Keratinocyte (primary cell): ENCODE data around the gene CDK17. TPM values are rescaled to one million over a fixed set of nuclear protein-coding genes. Genes with fewer than 3 reads are reported as not detected.
"Not testable (repeated sequence)": the region's sequence is repeated elsewhere in the genome, so short reads cannot be mapped to it uniquely, and the experiment has no call there.

Source experiments
- DNase-seq: peaks from one replicate; pipeline ENCODE4 v3.0.0-alpha.2; 2011; ENCODE audit warnings: low read depth, missing footprints, low spot score
- FAIRE-seq: peaks from 2 replicates; lab custom pipeline; 2011; peaks lifted over from hg19 to GRCh38; lab: Jason Lieb, UNC
- H2AFZ ChIP-seq: 2 replicates; pipeline ENCODE4 v1.6.0; 2012; ENCODE audit warnings: low read length, control low read depth, inconsistent platforms; ENCODE audit not compliant: control insufficient read depth
- H3K27ac ChIP-seq: 2 replicates; pipeline ENCODE4 v1.5.1; 2011; ENCODE audit warnings: low read length; ENCODE audit not compliant: control insufficient read depth, insufficient read depth
- H3K27me3 ChIP-seq: 3 replicates; pipeline ENCODE4 v1.6.0; 2011; ENCODE audit warnings: low read length; ENCODE audit not compliant: control insufficient read depth, insufficient read depth; ENCODE audit errors: extremely low read depth
- H3K36me3 ChIP-seq, 2 experiments: 2 replicates in 1 of 2; 3 replicates in 1 of 2; pipeline ENCODE4 v1.5.1; 2011; ENCODE audit warnings: low read length in 2 of 2, mild to moderate bottlenecking in 1 of 2; ENCODE audit not compliant: control insufficient read depth in 2 of 2, insufficient read depth in 2 of 2; ENCODE audit errors: extremely low read depth in 1 of 2
- H3K4me1 ChIP-seq: 3 replicates; pipeline ENCODE4 v1.5.1; 2011; ENCODE audit warnings: low read length; ENCODE audit not compliant: control insufficient read depth, insufficient read depth; ENCODE audit errors: extremely low read depth
- H3K4me2 ChIP-seq: 3 replicates; pipeline ENCODE4 v1.6.0; 2011; ENCODE audit warnings: low read depth, low read length; ENCODE audit not compliant: control insufficient read depth, insufficient read depth; ENCODE audit errors: extremely low read depth
- H3K4me3 ChIP-seq, 3 experiments: fragments of 200-600 bp in 1 of 3; sonication (generic) in 1 of 3; 2 replicates in 2 of 3; 3 replicates in 1 of 3; pipeline ENCODE4 v1.5.1; 2011 to 2016; ENCODE audit warnings: low read length in 3 of 3, mild to moderate bottlenecking in 3 of 3, control low read depth in 2 of 3, inconsistent platforms in 1 of 3, low read depth in 1 of 3, mixed read lengths in 1 of 3, mixed run types in 1 of 3, moderate library complexity in 1 of 3; ENCODE audit not compliant: control insufficient read depth in 2 of 3, insufficient read depth in 2 of 3; ENCODE audit errors: extremely low read depth in 1 of 3
- H3K79me2 ChIP-seq: 2 replicates; pipeline ENCODE4 v1.6.0; 2012; ENCODE audit warnings: low read length; ENCODE audit not compliant: control insufficient read depth, insufficient read depth
- H3K9ac ChIP-seq: 3 replicates; pipeline ENCODE4 v1.6.0; 2011; ENCODE audit warnings: low read length; ENCODE audit not compliant: control insufficient read depth, insufficient read depth; ENCODE audit errors: extremely low read depth
- H3K9me1 ChIP-seq: 3 replicates; pipeline ENCODE4 v1.6.0; 2011; ENCODE audit warnings: low read length; ENCODE audit not compliant: control insufficient read depth, insufficient read depth; ENCODE audit errors: extremely low read depth
- H3K9me3 ChIP-seq: 2 replicates; pipeline ENCODE4 v1.5.1; 2012; ENCODE audit warnings: low read depth, low read length; ENCODE audit not compliant: control insufficient read depth
- H4K20me1 ChIP-seq: 3 replicates; pipeline ENCODE4 v1.6.0; 2011; ENCODE audit warnings: low read length; ENCODE audit not compliant: control insufficient read depth, insufficient read depth; ENCODE audit errors: extremely low read depth
- CTCF ChIP-seq, 3 experiments: IDR thresholded peaks in 1 of 3; conservative IDR thresholded peaks in 1 of 3; optimal IDR thresholded peaks in 1 of 3; 2 replicates in 2 of 3; 3 replicates in 1 of 3; pipeline versions ENCODE3 to v1.5.1; 2011; ENCODE audit warnings: low read length in 3 of 3, mild to moderate bottlenecking in 3 of 3, moderate library complexity in 2 of 3, control low read depth in 1 of 3, inconsistent platforms in 1 of 3; ENCODE audit not compliant: insufficient read depth in 2 of 3; ENCODE audit errors: extremely low read depth in 1 of 3
- EZH2 ChIP-seq: IDR thresholded peaks from one replicate; pipeline ENCODE4 v1.6.1; 2012; ENCODE audit warnings: inconsistent platforms, mild to moderate bottlenecking, low read length, moderate library complexity
- dilution Hi-C: fragments of 300-500 bp; cut with MboI; formaldehyde crosslinking; loops from one replicate; pipeline ENCODE4 v1.7.0; 2020; ENCODE audit warnings: low sequenced_read_pairs; ENCODE audit not compliant: extremely low pct_ligation_motif_present
- polyA plus RNA-seq, 5 experiments: library from polyadenylated mRNA; depleted of rRNA in 3 of 5; stranded (reverse) in 3 of 5; stranded (forward) in 1 of 5; unstranded in 1 of 5; fragments of >200 nt; gene quantifications; 1 replicate in 1 of 5; 2 replicates in 3 of 5; 3 replicates in 1 of 5; pipeline versions ENCODE4 v1.2.1 to v1.2.3, GENCODE V29; 2011 to 2012; ENCODE audit warnings: missing spikeins in 2 of 5, low read depth in 1 of 5, low replicate concordance in 1 of 5

CDK17 gene
- polyA plus RNA-seq, 1 donor (not counting 4 experiments of a cell fraction or from before 2014, with no cell fraction given): 33.0 TPM

GRCh38 chr12:96408993-96409392, 8.8 kb upstream of the CDK17 start:
- dilution Hi-C loops: no loop called here
- no peak overlapping the region for H3K9ac ChIP-seq
- no peak overlapping the region for H3K4me2 ChIP-seq
- H3K27me3 ChIP-seq: no peaks in the 10 kb centered on the region
- no peaks in the 10 kb centered on the region for H4K20me1 ChIP-seq
- H2AFZ ChIP-seq: no peak overlapping the region
- H3K27ac ChIP-seq: no peak overlapping the region
- no peaks in the 10 kb centered on the region for H3K9me1 ChIP-seq
- no peak for TF ChIP-seq EZH2
- no peak for TF ChIP-seq CTCF (optimal IDR thresholded peaks at IDR 0.05 in 1 of 3, IDR thresholded peaks at IDR 0.05 in 1 of 3, conservative IDR thresholded peaks at IDR 0.05 in 1 of 3; ENCODE audit: extremely low read depth in 1 of 3, insufficient read depth in 2 of 3, low read length in 3 of 3)
- no peaks in the 10 kb centered on the region for H3K36me3 ChIP-seq
- no peak overlapping the region for H3K4me3 ChIP-seq
- peaks cover under 1% of the 10 kb centered on the region for H3K4me1 ChIP-seq
- no peaks in the 10 kb centered on the region for H3K9me3 ChIP-seq
- DNase-seq (no peak), FAIRE-seq (no peak)
- no peaks in the 10 kb centered on the region for H3K79me2 ChIP-seq

GRCh38 chr12:96407429-96408097, 7.3 kb upstream of the CDK17 start:
- H3K4me3 ChIP-seq, H3K9me1 ChIP-seq, H3K36me3 ChIP-seq, dilution Hi-C loops, H3K9ac ChIP-seq, H2AFZ ChIP-seq, H3K4me1 ChIP-seq, H3K4me2 ChIP-seq, H3K27ac ChIP-seq, H4K20me1 ChIP-seq, H3K79me2 ChIP-seq, FAIRE-seq, DNase-seq, H3K27me3 ChIP-seq, H3K9me3 ChIP-seq: not testable (repeated sequence)

- no peaks in the 10 kb centered on the region for H4K20me1 ChIP-seq
- dilution Hi-C loops: no loop called here
- H3K4me1 ChIP-seq: peaks cover 10% of the 10 kb centered on the region
- peaks cover 3% of the 10 kb centered on the region for H3K79me2 ChIP-seq
- H3K9me3 ChIP-seq: no peaks in the 10 kb centered on the region
- H3K27me3 ChIP-seq: no peaks in the 10 kb centered on the region
- no peak overlapping the region for H3K4me3 ChIP-seq
- H3K27ac ChIP-seq: no peak overlapping the region
- DNase-seq: no peak
- no peak overlapping the region for H2AFZ ChIP-seq
- no peak overlapping the region for H3K4me2 ChIP-seq
- H3K9ac ChIP-seq: no peak overlapping the region
- H3K36me3 ChIP-seq: no peaks in the 10 kb centered on the region
- no peak for TF ChIP-seq CTCF (optimal IDR thresholded peaks at IDR 0.05 in 1 of 3, IDR thresholded peaks at IDR 0.05 in 1 of 3, conservative IDR thresholded peaks at IDR 0.05 in 1 of 3; ENCODE audit: extremely low read depth in 1 of 3, insufficient read depth in 2 of 3, low read length in 3 of 3)
- no peak for TF ChIP-seq EZH2
- FAIRE-seq: no peak
- H3K9me1 ChIP-seq: no peaks in the 10 kb centered on the region
Measured at GRCh38 chr12:96404696-96405095, 4.5 kb upstream of the CDK17 start.
